ENCODE measurements around the gene CCNA1.

The CCNA1 gene

GRCh38 chr13:36436811-36437210 lies 4.5 kb downstream of the CCNA1 start:
- Mint-ChIP-seq H3K36me3 (ENCODE audit: low read depth) (no peaks in the 10 kb centered on the region), H3K27ac (no peak overlapping the region), H3K4me3 (no peak overlapping the region), H3K9me3 (no peaks in the 10 kb centered on the region), H3K4me1 (ENCODE audit: low read depth) (peaks cover 21% of the 10 kb centered on the region), H3K27me3 (peaks cover 43% of the 10 kb centered on the region)

DNA sequence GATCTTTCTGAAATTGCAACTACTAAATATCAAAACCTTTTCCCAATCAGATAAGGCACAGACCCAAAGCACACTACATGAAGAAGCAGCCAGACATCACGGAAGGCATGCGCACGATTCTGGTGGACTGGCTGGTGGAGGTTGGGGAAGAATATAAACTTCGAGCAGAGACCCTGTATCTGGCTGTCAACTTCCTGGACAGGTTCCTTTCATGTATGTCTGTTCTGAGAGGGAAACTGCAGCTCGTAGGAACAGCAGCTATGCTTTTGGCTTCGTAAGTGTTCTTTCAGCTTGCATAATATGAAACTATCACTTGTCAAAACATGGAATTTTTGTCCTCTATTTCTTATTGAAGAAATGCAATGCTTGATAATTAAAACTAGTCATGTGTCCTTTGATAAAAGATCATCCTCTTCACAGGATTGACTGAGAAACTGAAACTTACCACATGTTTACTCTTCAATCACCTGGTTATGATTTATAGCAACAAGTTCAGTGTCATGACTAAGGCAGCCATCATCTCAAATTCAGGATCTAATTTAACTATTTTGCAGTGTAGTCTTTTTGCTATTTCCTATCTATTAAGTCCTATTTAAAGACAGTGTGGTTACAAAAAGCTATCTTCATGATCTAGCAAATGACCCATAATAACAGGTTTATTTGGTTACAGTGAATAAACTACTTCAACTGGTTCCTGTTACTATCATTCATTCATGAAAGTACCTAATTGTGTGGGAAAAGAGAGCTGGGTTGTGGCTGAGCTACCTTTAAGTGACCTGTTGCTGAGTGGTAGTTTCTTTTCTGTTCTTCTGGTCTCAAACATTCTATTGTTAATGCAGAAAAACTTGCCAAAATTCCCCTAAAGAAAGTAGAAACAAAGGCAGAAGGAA lies 6.5 kb downstream of the CCNA1 start:
- no peak overlapping the region for H3K4me3 Mint-ChIP-seq

GRCh38 chr13:36445278-36445677 lies 13.0 kb downstream of the CCNA1 start:
- H3K27ac Mint-ChIP-seq = no peak overlapping the region
- no peaks in the 10 kb centered on the region for H3K4me1 Mint-ChIP-seq (ENCODE audit: low read depth)
- no peaks in the 10 kb centered on the region for H3K9me3 Mint-ChIP-seq

More for the DNA sequence above, 6.5 kb downstream of the CCNA1 start:
- no peaks in the 10 kb centered on the region for H3K9me3 Mint-ChIP-seq
- H3K27me3 Mint-ChIP-seq = peaks cover 27% of the 10 kb centered on the region
- H3K27ac Mint-ChIP-seq = no peak overlapping the region
- H3K4me1 Mint-ChIP-seq (ENCODE audit: low read depth) = peaks cover 16% of the 10 kb centered on the region
- no peaks in the 10 kb centered on the region for H3K36me3 Mint-ChIP-seq (ENCODE audit: low read depth)

DNA sequence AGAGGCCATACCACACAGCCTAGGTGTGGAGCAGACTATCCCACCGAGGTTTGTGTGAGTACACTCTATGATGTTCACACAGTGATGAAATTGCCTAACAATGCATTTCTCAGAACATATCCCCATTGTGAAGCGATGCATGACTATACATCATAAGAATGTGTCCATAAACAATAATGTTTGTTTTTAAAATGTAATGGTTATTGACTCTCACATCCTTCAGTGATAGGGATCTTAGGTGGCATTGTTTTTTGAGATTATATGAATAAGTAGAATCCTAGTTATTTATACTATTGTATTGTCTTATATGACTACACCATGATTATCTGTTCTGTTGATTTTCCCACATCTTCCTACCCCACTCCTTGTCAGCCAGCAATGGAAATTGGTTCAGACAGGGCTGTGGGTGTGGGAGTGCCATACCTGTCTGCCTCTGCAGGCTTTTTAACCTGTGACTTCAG lies 13.6 kb downstream of the CCNA1 start:
- Mint-ChIP-seq H3K4me3 (no peak overlapping the region), H3K27me3 (peaks cover 22% of the 10 kb centered on the region), H3K27ac (no peak overlapping the region), H3K36me3 (ENCODE audit: low read depth) (no peaks in the 10 kb centered on the region), H3K9me3 (no peaks in the 10 kb centered on the region), H3K4me1 (ENCODE audit: low read depth) (no peaks in the 10 kb centered on the region)

More at GRCh38 chr13:36445278-36445677, 13.0 kb downstream of the CCNA1 start:
- H3K4me3 Mint-ChIP-seq = no peak overlapping the region
- peaks cover 17% of the 10 kb centered on the region for H3K27me3 Mint-ChIP-seq
- no peaks in the 10 kb centered on the region for H3K36me3 Mint-ChIP-seq (ENCODE audit: low read depth)

GRCh38 chr13:36447501-36447900 lies 15.2 kb downstream of the CCNA1 start:
- H3K4me3 Mint-ChIP-seq = no peak overlapping the region
- H3K27ac Mint-ChIP-seq = no peak overlapping the region
- H3K4me1 Mint-ChIP-seq (ENCODE audit: low read depth) = no peaks in the 10 kb centered on the region
- H3K9me3 Mint-ChIP-seq = no peaks in the 10 kb centered on the region
- peaks cover 26% of the 10 kb centered on the region for H3K27me3 Mint-ChIP-seq
- no peaks in the 10 kb centered on the region for H3K36me3 Mint-ChIP-seq (ENCODE audit: low read depth)

- no peak overlapping the region for H3K4me3 Mint-ChIP-seq
- no peak overlapping the region for H3K27ac Mint-ChIP-seq
- no peaks in the 10 kb centered on the region for H3K36me3 Mint-ChIP-seq (ENCODE audit: low read depth)
- no peaks in the 10 kb centered on the region for H3K4me1 Mint-ChIP-seq (ENCODE audit: low read depth)
- H3K27me3 Mint-ChIP-seq = peaks cover 30% of the 10 kb centered on the region
- no peaks in the 10 kb centered on the region for H3K9me3 Mint-ChIP-seq
Measured at GRCh38 chr13:36450534-36450933, 18.2 kb downstream of the CCNA1 start.

DNA sequence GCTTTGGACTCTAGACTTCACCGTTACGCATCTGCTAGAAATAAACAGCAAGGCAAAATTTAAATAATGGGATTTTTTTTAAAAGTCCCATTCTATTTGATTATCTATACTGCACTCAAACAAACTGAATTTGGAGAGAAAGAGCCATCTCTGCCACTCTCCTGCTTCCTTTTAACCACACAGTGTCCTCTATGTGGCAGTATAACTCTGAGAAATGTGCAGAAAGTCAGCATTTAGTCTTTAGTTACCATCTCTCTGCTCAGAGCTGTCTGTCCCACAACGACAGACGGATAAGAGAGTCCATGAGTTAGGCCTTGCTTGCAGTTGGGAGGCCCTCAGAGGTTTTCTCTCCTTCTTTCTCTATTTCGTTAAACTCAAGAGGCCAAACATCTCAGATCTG lies 21.2 kb downstream of the CCNA1 start:
- Mint-ChIP-seq H3K4me1 (ENCODE audit: low read depth) (no peaks in the 10 kb centered on the region), H3K27me3 (peaks cover 27% of the 10 kb centered on the region), H3K27ac (no peak overlapping the region), H3K36me3 (ENCODE audit: low read depth) (no peaks in the 10 kb centered on the region), H3K9me3 (no peaks in the 10 kb centered on the region), H3K4me3 (no peak overlapping the region)

DNA sequence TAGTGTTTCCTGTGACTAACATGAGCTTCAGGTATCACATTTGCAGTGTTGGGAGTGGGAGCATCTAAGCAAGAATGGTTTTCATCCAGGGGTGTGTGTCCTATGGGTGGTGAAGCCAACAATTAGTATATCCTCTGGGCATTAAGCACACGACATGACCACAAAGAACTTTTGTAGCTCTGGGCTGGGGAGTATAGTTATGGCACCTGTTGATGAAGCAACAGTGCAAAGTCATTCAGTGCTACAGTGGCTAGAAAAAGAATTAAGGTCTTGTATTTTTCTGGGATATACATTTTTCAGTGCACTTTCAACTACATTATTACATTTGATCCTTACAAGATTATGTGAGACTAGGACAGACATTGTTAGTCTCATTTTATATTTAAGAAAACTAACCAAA lies 21.8 kb downstream of the CCNA1 start:
- Mint-ChIP-seq H3K36me3 (ENCODE audit: low read depth) (no peaks in the 10 kb centered on the region), H3K27ac (no peak overlapping the region), H3K4me3 (no peak overlapping the region), H3K9me3 (no peaks in the 10 kb centered on the region), H3K4me1 (ENCODE audit: low read depth) (no peaks in the 10 kb centered on the region), H3K27me3 (peaks cover 27% of the 10 kb centered on the region)

DNA sequence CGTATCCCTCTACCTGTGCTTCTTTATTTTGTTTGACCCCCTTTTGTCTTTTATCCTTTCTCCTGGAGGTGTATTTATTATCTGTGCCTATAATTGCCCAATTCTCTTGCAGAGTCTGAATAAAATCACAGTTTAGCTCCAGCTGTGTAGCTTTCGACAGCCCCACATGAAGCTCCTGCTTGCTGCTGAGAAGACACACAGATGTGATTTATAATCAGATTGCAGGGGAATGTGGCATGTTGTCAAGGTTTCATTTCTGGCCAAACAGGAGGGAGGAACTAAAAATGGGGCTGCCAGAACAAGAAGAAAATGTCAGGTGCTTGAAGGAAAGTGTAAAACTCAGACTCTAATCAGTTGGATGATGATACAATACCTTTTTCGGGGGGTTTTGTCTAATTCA lies 22.7 kb downstream of the CCNA1 start:
- peaks cover 25% of the 10 kb centered on the region for H3K27me3 Mint-ChIP-seq
- no peaks in the 10 kb centered on the region for H3K36me3 Mint-ChIP-seq (ENCODE audit: low read depth)
- H3K4me3 Mint-ChIP-seq = no peak overlapping the region
- H3K4me1 Mint-ChIP-seq (ENCODE audit: low read depth) = no peaks in the 10 kb centered on the region
- H3K27ac Mint-ChIP-seq = no peak overlapping the region
- no peaks in the 10 kb centered on the region for H3K9me3 Mint-ChIP-seq

DNA sequence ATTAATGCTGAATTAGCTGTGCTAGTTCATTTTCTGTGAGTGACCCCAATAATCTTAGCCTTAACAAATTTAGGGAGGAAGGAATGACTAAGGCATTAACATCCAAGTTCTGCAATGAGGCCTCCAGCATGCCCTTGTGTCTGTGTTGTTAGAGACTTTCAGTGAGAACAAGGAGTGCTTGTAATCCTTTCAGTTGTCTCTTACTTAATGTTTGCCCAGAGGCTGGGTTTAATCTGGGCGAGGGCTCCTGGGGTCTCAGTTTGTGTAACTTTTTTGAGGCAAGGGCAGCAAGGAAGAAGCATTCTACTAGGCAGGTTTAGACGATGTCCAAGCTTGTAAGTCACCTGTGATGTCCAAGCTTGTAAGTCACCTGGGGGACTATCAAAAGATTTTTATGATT lies 24.3 kb downstream of the CCNA1 start:
- H3K27me3 Mint-ChIP-seq = peaks cover 17% of the 10 kb centered on the region
- H3K4me3 Mint-ChIP-seq = no peak overlapping the region
- H3K9me3 Mint-ChIP-seq = no peaks in the 10 kb centered on the region
- no peak overlapping the region for H3K27ac Mint-ChIP-seq
- H3K4me1 Mint-ChIP-seq (ENCODE audit: low read depth) = no peaks in the 10 kb centered on the region
- no peaks in the 10 kb centered on the region for H3K36me3 Mint-ChIP-seq (ENCODE audit: low read depth)

DNA sequence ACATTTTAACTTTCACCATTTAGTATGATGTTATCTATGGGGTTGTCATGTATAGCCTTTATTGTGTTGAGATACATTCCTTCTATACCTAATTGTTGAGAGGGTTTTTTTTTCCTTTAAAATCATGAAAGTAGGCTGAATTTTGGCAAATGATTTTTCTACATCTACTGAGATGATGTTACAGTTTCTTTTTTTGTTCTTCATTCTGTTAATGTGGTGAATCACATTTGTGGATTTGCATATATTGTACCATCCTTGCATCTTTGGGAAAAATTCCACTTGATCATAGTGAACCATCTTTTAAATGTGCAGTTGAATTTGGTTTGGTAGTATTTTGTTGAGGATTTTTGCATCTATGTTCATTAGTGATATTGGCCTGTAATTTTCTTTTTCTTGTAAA lies 29.2 kb downstream of the CCNA1 start:
- H3K27ac Mint-ChIP-seq = no peak overlapping the region
- H3K36me3 Mint-ChIP-seq (ENCODE audit: low read depth) = no peaks in the 10 kb centered on the region
- H3K4me3 Mint-ChIP-seq = no peak overlapping the region
- H3K27me3 Mint-ChIP-seq = peaks cover 4% of the 10 kb centered on the region
- no peaks in the 10 kb centered on the region for H3K4me1 Mint-ChIP-seq (ENCODE audit: low read depth)
- peaks cover 3% of the 10 kb centered on the region for H3K9me3 Mint-ChIP-seq

GRCh38 chr13:36475468-36475867 lies 43.2 kb downstream of the CCNA1 start:
- H3K27me3 Mint-ChIP-seq = no peaks in the 10 kb centered on the region
- H3K36me3 Mint-ChIP-seq (ENCODE audit: low read depth) = no peaks in the 10 kb centered on the region
- H3K9me3 Mint-ChIP-seq = peaks cover 5% of the 10 kb centered on the region
- H3K4me3 Mint-ChIP-seq = no peak overlapping the region
- no peaks in the 10 kb centered on the region for H3K4me1 Mint-ChIP-seq (ENCODE audit: low read depth)
- H3K27ac Mint-ChIP-seq = no peak overlapping the region

DNA sequence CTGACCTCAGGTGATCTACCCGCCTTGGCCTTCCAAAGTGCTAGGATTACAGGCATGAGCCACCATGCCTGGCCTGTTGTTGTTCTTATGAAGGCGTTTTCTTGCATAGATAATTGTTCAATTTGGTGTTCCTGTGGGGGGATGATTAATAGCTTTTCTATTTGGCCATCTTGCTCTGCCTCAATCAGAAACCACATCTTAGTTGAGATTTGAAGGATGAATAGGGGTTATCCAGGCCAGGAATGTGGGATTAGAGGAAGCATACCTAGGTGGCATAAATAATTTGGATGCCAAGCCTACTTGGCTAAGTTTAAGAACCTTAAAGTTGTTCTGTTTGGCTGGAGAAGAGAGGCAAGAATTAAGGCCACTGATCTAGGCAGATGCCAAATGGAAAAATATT lies 44.4 kb downstream of the CCNA1 start:
- H3K27me3 Mint-ChIP-seq = no peaks in the 10 kb centered on the region
- H3K4me1 Mint-ChIP-seq (ENCODE audit: low read depth) = peaks cover 6% of the 10 kb centered on the region
- no peak overlapping the region for H3K27ac Mint-ChIP-seq
- no peak overlapping the region for H3K4me3 Mint-ChIP-seq
- H3K36me3 Mint-ChIP-seq (ENCODE audit: low read depth) = no peaks in the 10 kb centered on the region
- H3K9me3 Mint-ChIP-seq = peaks cover 5% of the 10 kb centered on the region

DNA sequence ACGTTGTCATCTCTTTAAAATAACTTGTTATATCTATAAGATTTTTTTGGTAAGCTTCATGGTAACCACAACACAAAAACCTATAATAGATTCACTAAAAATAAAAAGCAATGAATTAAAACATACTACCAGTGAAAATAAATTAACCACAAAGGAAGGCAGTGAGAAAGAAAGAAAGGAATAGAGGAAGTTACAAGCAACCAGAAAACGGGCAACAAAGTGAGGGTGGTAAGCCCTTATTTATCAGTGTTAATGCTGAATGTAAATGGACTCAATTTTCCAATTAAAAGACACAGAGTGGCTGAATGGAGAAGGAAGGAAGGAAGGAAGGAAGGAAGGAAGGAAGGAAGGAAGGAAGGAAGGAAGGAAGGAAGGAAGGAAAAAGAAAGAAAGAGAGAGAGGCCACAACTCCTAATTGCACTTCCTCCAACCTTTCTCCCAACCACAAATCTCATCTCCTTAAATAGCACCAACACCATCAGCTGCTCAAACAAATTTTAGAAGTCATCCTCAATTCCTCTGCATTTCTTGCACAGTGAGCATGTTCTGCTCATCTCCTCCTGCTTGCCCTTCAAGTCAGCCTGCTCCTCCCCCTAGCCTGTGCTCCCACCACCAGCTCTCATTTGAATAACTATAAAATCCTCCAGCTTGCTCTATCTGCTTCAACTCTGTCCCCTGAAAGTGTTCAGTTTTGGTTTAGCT lies 48.6 kb downstream of the CCNA1 start:
- peaks cover 6% of the 10 kb centered on the region for H3K4me1 Mint-ChIP-seq (ENCODE audit: low read depth)
- H3K36me3 Mint-ChIP-seq (ENCODE audit: low read depth) = no peaks in the 10 kb centered on the region
- no peak overlapping the region for H3K4me3 Mint-ChIP-seq
- H3K27ac Mint-ChIP-seq = no peak overlapping the region
- H3K9me3 Mint-ChIP-seq = no peaks in the 10 kb centered on the region
- no peaks in the 10 kb centered on the region for H3K27me3 Mint-ChIP-seq

DNA sequence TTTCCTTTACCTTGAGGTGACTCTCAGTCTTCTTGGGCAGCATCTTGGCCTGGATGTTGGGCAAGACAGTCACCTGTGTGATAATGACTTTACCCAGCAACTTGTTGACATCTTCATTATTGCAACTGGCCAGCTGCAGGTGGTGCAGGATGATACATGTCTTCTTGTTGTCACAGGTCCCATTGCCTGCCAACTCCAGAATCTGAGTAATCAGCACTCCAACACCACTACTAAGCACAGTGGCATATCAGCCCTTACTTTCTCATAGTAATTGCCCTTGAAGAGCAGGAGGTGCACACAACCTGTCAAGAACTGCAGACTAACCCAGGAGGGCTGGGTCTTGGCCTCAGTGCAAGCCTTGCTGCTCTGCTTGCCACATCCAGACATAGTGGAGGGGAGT lies 57.8 kb downstream of the CCNA1 start:
- H3K4me3 Mint-ChIP-seq = no peak overlapping the region
- no peaks in the 10 kb centered on the region for H3K9me3 Mint-ChIP-seq
- no peaks in the 10 kb centered on the region for H3K36me3 Mint-ChIP-seq (ENCODE audit: low read depth)
- no peaks in the 10 kb centered on the region for H3K27me3 Mint-ChIP-seq
- no peak overlapping the region for H3K27ac Mint-ChIP-seq
- H3K4me1 Mint-ChIP-seq (ENCODE audit: low read depth) = no peaks in the 10 kb centered on the region

All from stimulated activated naive CD8-positive, alpha-beta T cell treated with anti-CD3 and anti-CD28 coated beads, Interleukin-15, Interleukin-2, amounts not matched to agents 100 ng/mL and 50 ng/mL, for 24 hours (primary cell).